Stomach smooth muscle (tissue), 2 donors: ENCODE data around the gene PIM3.

Source experiments
- H3K27ac ChIP-seq: one replicate; pipeline ENCODE4 v1.7.0; 2013; ENCODE audit warnings: mild to moderate bottlenecking, low read length, inconsistent platforms
- H3K27me3 ChIP-seq, 2 donors: one replicate each; pipeline ENCODE4 v1.7.0; 2013; ENCODE audit warnings: low read length in 2 of 2; ENCODE audit not compliant: insufficient read depth in 2 of 2, control insufficient read depth in 1 of 2
- H3K36me3 ChIP-seq, 2 donors: one replicate each; pipeline ENCODE4 v1.7.0; 2013; ENCODE audit warnings: low read length in 2 of 2; ENCODE audit not compliant: control insufficient read depth in 2 of 2, insufficient read depth in 2 of 2
- H3K4me1 ChIP-seq: one replicate; pipeline ENCODE4 v1.7.0; 2013; ENCODE audit warnings: low read length; ENCODE audit not compliant: control insufficient read depth, insufficient read depth
- H3K4me3 ChIP-seq, 2 donors: one replicate each; pipeline ENCODE4 v1.7.0; 2013; ENCODE audit warnings: low read length in 2 of 2
- H3K9ac ChIP-seq, 2 donors: one replicate each; pipeline ENCODE4 v1.7.0; 2013; ENCODE audit warnings: low read length in 2 of 2, mild to moderate bottlenecking in 1 of 2
- H3K9me3 ChIP-seq, 2 donors: one replicate each; pipeline ENCODE4 v1.7.0; 2013; ENCODE audit warnings: low read length in 2 of 2; ENCODE audit not compliant: control insufficient read depth in 2 of 2
- donor health status: healthy.
- donor health status: Pancreatic carcinoma.

Gene PIM3

DNA sequence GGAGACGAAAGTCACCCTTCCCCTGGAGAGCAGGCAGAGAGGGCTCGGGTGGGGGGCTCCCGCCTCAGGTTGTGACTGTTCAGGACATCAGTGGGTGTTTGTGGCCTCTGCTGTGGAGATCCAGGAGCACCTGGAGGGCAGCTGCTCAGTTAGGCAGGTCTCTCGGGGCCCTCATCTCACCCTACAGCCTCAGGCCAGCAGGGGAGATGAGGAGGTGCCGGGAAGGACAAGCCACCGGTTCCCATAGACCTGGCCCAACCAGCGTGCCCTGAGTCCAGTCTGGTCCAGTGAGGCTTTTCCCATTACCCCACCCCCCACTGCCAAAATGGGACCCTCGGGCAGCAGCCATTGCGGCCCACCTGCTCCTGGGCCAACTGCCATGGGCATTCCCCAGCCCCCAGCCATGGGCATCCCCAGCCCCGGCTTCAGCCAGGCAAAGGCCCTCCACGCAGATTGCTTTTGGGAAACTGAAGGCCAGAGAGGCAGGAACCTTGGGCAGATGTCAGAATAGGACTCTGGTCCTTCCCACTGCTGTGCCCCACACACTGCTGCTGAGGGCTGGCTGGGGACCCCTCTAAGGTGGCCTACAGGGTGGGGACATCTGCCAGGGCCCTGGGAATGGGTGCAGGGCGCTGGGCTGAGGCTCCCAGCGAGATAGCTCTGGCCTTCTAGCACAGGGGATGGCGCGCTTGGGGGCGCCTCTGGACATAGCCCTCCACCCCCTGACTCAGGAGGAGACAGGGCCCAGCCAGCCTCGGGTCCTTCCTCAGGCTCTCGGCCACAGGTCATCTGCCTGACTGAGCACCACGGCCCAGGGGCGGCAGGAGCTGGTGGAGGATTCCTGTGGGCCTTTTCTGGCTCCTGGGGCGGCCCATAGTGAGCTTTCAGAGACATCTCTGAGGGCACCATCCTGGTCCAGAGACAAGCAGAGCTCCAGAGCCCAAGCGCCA is 4.8 kb downstream of the PIM3 start:
- Histone ChIP-seq H3K36me3 (peaks cover 5 to 7% of the 10 kb centered on the region in 2 donors), H3K9ac (no peak overlapping the region), H3K27ac (peak overlapping the region; percentile 6), H3K27me3 (no peaks in the 10 kb centered on the region), H3K9me3 (no peaks in the 10 kb centered on the region), H3K4me1 (peaks cover 55% of the 10 kb centered on the region), H3K4me3 (no peak overlapping the region)

- no peaks in the 10 kb centered on the region for H3K27me3 ChIP-seq
- H3K4me3 ChIP-seq, result no peak overlapping the region
- H3K36me3 ChIP-seq, result peaks cover 5 to 7% of the 10 kb centered on the region in 2 donors
- H3K9me3 ChIP-seq, result no peaks in the 10 kb centered on the region
- H3K27ac ChIP-seq, result peak overlapping the region; percentile 60
- H3K4me1 ChIP-seq, result peaks cover 63% of the 10 kb centered on the region
- no peak overlapping the region for H3K9ac ChIP-seq
These were observed 5.6 kb downstream of the PIM3 start for GRCh38 chr22:49966041-49966773.

DNA sequence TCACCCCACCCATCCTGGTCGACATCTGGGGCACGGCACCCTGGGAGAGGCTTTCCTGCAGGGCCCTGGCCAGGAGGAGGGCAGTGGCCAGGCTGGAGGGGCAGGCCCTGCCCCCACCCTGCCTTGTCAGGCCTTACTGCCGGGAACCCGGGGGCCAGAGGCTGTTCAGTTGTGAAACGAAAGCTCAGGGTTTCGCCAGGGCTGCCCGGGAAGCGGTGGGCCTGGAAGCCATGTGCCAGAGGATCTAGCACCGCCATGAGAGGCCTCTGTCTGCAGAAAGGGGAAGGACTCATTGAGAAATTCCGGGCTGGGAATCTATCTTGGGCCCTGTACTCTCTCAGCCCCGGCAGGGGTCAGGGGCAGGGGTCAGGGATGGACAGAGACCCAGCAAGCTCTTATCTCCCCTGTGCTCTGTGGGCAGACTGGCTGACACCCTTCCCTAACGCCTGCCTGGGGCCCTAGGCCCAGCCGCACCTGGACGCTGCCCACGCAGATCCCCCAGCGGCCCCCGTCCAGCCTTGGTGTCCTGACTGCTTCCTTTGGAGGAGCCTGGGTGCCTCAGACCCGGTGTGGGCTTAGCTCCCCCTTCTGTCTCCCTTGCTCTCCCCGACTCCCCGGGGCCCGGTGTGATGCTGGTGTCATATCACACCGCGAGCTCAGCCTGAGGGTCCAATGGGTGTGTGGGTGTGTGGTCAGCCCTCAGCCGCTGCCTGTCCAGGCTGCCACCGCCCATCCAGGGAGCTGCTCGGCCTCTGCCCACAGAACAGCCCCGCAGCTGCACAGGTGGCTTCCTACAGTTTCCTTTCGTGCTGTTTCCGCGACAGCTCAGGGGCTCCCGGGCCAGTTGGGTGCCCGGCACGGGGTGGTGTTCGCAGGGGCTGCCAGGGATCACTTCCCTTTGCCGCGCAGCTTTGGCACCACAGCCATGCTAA is 6.5 kb downstream of the PIM3 start:
- peak overlapping the region in 1 of 2 donors; percentile 52 for H3K4me3 ChIP-seq

GRCh38 chr22:49967706-49968208 is 7.2 kb downstream of the PIM3 start:
- Histone ChIP-seq H3K27me3 (no peaks in the 10 kb centered on the region), H3K27ac (peak overlapping the region; percentile 60), H3K36me3 (peaks cover 5 to 7% of the 10 kb centered on the region in 2 donors), H3K9me3 (no peaks in the 10 kb centered on the region), H3K4me3 (peak overlapping the region in 1 of 2 donors; percentile 52), H3K4me1 (peaks cover 59% of the 10 kb centered on the region), H3K9ac (no peak overlapping the region)

More for the DNA sequence above, 6.5 kb downstream of the PIM3 start:
- H3K36me3 ChIP-seq, result peaks cover 5 to 7% of the 10 kb centered on the region in 2 donors
- no peaks in the 10 kb centered on the region for H3K9me3 ChIP-seq
- peaks cover 62% of the 10 kb centered on the region for H3K4me1 ChIP-seq
- H3K9ac ChIP-seq, result peak overlapping the region in 1 of 2 donors; percentile 15
- H3K27ac ChIP-seq, result peak overlapping the region; percentile 60
- H3K27me3 ChIP-seq, result no peaks in the 10 kb centered on the region

DNA sequence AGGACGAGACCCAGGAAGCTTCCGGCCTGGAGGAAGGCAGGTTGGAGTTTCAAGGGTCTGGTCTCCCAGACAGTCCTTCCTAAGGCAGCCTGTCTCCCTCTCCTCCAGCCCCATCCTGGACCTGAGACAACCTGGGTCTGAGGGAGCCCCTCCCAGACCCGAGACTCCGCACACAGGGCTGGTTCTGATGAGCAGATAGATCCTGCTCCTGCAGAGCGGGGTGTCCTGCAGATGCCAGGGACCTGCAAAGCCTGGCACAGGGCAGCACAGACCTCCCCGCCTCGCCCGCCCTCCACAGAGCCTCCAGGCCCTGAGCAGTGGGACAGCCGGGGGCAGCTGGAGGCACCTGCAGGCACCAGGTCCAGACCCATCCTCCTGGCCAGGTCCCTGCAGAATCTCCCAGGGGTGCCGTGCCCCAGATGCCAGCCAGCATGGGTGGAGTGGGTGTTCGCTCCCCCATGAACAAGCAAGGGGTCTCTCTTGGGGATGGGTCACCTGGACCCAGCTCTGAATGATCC is 7.8 kb downstream of the PIM3 start:
- Histone ChIP-seq H3K9me3 (no peaks in the 10 kb centered on the region), H3K4me3 (no peak overlapping the region), H3K27me3 (no peaks in the 10 kb centered on the region), H3K27ac (peak overlapping the region; percentile 60), H3K36me3 (peaks cover 2 to 4% of the 10 kb centered on the region in 2 donors), H3K4me1 (peaks cover 53% of the 10 kb centered on the region), H3K9ac (no peak overlapping the region)

GRCh38 chr22:49968831-49969661 is 8.5 kb downstream of the PIM3 start:
- H3K9ac ChIP-seq, result no peak overlapping the region
- no peaks in the 10 kb centered on the region for H3K9me3 ChIP-seq
- H3K27me3 ChIP-seq, result no peaks in the 10 kb centered on the region
- peaks cover 47% of the 10 kb centered on the region for H3K4me1 ChIP-seq
- H3K27ac ChIP-seq, result no peak overlapping the region
- H3K4me3 ChIP-seq, result no peak overlapping the region
- H3K36me3 ChIP-seq, result peaks cover 0 to 2% of the 10 kb centered on the region in 2 donors

GRCh38 chr22:49969751-49970527 is 9.4 kb downstream of the PIM3 start:
- H3K27ac ChIP-seq, result peak overlapping the region; percentile 46
- H3K9ac ChIP-seq, result no peak overlapping the region
- H3K4me1 ChIP-seq, result peaks cover 42% of the 10 kb centered on the region
- H3K36me3 ChIP-seq, result no peaks in the 10 kb centered on the region
- no peaks in the 10 kb centered on the region for H3K27me3 ChIP-seq
- no peak overlapping the region for H3K4me3 ChIP-seq
- no peaks in the 10 kb centered on the region for H3K9me3 ChIP-seq

DNA sequence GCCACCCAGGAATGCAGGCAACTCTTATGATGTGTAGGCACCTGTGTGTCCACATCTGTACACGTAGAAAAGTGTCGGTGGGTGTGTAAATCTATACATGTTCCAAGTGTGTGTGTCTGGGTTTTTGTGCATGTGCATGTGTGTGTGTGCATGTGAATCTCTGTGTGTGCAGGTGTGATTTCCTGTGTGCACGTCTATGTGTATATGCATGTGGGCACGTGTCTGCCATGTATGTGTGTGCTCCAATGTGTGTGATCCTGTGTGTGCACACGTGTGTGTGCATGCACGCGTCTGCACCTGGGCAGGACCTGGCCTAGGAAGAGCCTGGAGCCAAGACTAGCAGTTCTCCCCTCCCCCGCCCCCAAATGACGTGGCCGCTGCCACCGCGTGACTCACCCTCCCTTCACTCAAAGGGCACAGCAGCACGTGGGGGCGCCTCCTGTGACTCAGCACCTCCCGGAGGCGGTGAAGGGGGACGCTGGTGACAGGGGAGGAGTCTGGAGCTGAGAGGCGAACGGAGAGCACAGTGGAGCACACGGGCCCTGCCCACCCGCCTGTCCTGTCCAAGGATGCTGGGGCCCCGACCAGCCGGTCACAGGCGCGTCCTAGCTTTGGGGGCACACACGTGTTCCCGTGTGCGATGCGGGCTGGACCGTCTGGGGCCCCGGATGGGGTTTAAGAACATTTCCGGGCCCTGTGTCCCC is 10.1 kb downstream of the PIM3 start:
- H3K27me3 ChIP-seq, result no peaks in the 10 kb centered on the region
- no peaks in the 10 kb centered on the region for H3K36me3 ChIP-seq
- H3K9me3 ChIP-seq, result no peaks in the 10 kb centered on the region
- peak overlapping the region; percentile 46 for H3K27ac ChIP-seq
- H3K4me1 ChIP-seq, result peaks cover 42% of the 10 kb centered on the region
- H3K4me3 ChIP-seq, result peak overlapping the region; percentile 52 to 71
- H3K9ac ChIP-seq, result peak overlapping the region in 1 of 2 donors; percentile 44
